Endothelial cell of umbilical vein (primary cell): ENCODE data around the gene ABCB9. TPM values are rescaled to one million over a fixed set of nuclear protein-coding genes. Genes with fewer than 3 reads are reported as not detected.

ENCODE experiments used
- BruUV-seq: library from RNA; stranded (reverse); fragments of 400-500 nt; replicated peaks from 2 replicates; lab custom pipeline; 2021; lab: Mats Ljungman, UMichigan
- CTCF ChIA-PET: fragments of 300-600, 350-600 bp; sonication (Branson Sonifier 250); formaldehyde crosslinking; loops from one replicate; lab custom pipeline; 2021; ENCODE audit warnings: antibody characterized with exemption, inconsistent platforms; lab: Charles Lee
- POLR2A ChIA-PET: fragments of 300-600, 350-600 bp; sonication (Branson Sonifier 250); formaldehyde crosslinking; loops from one replicate; lab custom pipeline; 2021; ENCODE audit warnings: antibody characterized with exemption, inconsistent platforms; lab: Charles Lee
- DNase-seq: peaks from one replicate; pipeline ENCODE4 v3.0.0-alpha.2; 2011; ENCODE audit warnings: low read depth, low spot score
- FAIRE-seq: peaks from 2 replicates; lab custom pipeline; 2011; peaks lifted over from hg19 to GRCh38; lab: Jason Lieb, UNC
- H2AFZ ChIP-seq: 2 replicates; pipeline ENCODE4 v1.6.0; 2012; ENCODE audit warnings: low read depth, low read length, control low read depth, inconsistent platforms
- H3K27ac ChIP-seq: 2 replicates; pipeline ENCODE4 v1.5.1; 2011; ENCODE audit warnings: low read depth, mild to moderate bottlenecking, control low read depth, low read length, moderate library complexity; ENCODE audit not compliant: insufficient read depth
- H3K27me3 ChIP-seq, 2 experiments: 2 replicates each; pipeline versions ENCODE4 v1.6.0 to v1.6.1; 2011; ENCODE audit warnings: low read length in 2 of 2, mixed read lengths in 1 of 2; ENCODE audit not compliant: control insufficient read depth in 2 of 2, insufficient read depth in 2 of 2
- H3K36me3 ChIP-seq, 2 experiments: 2 replicates in 1 of 2; 3 replicates in 1 of 2; pipeline ENCODE4 v1.5.1; 2011; ENCODE audit warnings: low read length in 2 of 2, mild to moderate bottlenecking in 1 of 2, moderate library complexity in 1 of 2; ENCODE audit not compliant: control insufficient read depth in 2 of 2, insufficient read depth in 2 of 2; ENCODE audit errors: extremely low read depth in 1 of 2
- H3K4me1 ChIP-seq: 3 replicates; pipeline ENCODE4 v1.5.1; 2011; ENCODE audit warnings: mild to moderate bottlenecking, low read length; ENCODE audit not compliant: control insufficient read depth, insufficient read depth; ENCODE audit errors: extremely low read depth
- H3K4me2 ChIP-seq: 2 replicates; pipeline ENCODE4 v1.6.1; 2011; ENCODE audit warnings: low read length, control low read depth, mixed read lengths; ENCODE audit not compliant: insufficient read depth
- H3K4me3 ChIP-seq, 3 experiments: fragments of 200-600 bp in 1 of 3; sonication (generic), shearing (Covaris generic) in 1 of 3; replicated peaks in 1 of 3; 2 replicates each; pipeline ENCODE4 v1.5.1; 2011 to 2016; ENCODE audit warnings: control low read depth in 3 of 3, low read length in 3 of 3, mild to moderate bottlenecking in 2 of 3, inconsistent platforms in 1 of 3, low read depth in 1 of 3, moderate library complexity in 1 of 3; ENCODE audit not compliant: insufficient read depth in 1 of 3
- H3K79me2 ChIP-seq: 2 replicates; pipeline ENCODE4 v1.6.0; 2012; ENCODE audit warnings: low read length, inconsistent platforms; ENCODE audit not compliant: control insufficient read depth, insufficient read depth
- H3K9ac ChIP-seq: replicated peaks from 2 replicates; pipeline ENCODE3; 2011; ENCODE audit warnings: low read length, control low read depth; ENCODE audit not compliant: insufficient read depth; ENCODE audit errors: extremely low read depth
- H3K9me1 ChIP-seq: replicated peaks from 3 replicates; pipeline ENCODE4 v1.6.0; 2011; ENCODE audit warnings: mild to moderate bottlenecking, low read length; ENCODE audit not compliant: control insufficient read depth, insufficient read depth; ENCODE audit errors: extremely low read depth
- H3K9me3 ChIP-seq: replicated peaks from 2 replicates; pipeline ENCODE4 v1.5.1; 2012; ENCODE audit warnings: low read length, inconsistent platforms; ENCODE audit not compliant: control insufficient read depth, insufficient read depth
- H4K20me1 ChIP-seq: replicated peaks from 2 replicates; pipeline ENCODE3; 2011; ENCODE audit warnings: mild to moderate bottlenecking, low read length; ENCODE audit not compliant: control insufficient read depth, insufficient read depth; ENCODE audit errors: extremely low read depth
- CTCF ChIP-seq, 2 donors: IDR thresholded peaks; 1 replicate in 1 of 2; 2 replicates in 1 of 2; pipeline ENCODE4 v1.5.1; 2011; ENCODE audit warnings: low read length in 2 of 2, mild to moderate bottlenecking in 2 of 2, moderate library complexity in 2 of 2, control low read depth in 1 of 2, inconsistent platforms in 1 of 2, low read depth in 1 of 2; ENCODE audit not compliant: insufficient read depth in 1 of 2; ENCODE audit errors: extremely low read depth in 1 of 2
- EZH2 ChIP-seq: IDR thresholded peaks from 2 replicates; pipeline ENCODE4 v1.6.1; 2012; ENCODE audit warnings: borderline replicate concordance, low read depth, mild to moderate bottlenecking, moderate library complexity, low read length, inconsistent platforms; ENCODE audit not compliant: severe bottlenecking
- GATA2 ChIP-seq: IDR thresholded peaks from 2 replicates; pipeline ENCODE4 v1.7.0; 2011; ENCODE audit warnings: low read depth, mild to moderate bottlenecking, moderate library complexity, mixed read lengths, low read length; ENCODE audit not compliant: insufficient read length, insufficient read depth
- JUN ChIP-seq: IDR thresholded peaks from 2 replicates; pipeline ENCODE4 v1.6.1; 2011; ENCODE audit warnings: borderline replicate concordance, low read depth; ENCODE audit not compliant: insufficient read length, insufficient read depth
- MYC ChIP-seq: IDR thresholded peaks from one replicate; pipeline ENCODE4 v1.6.1; 2011; ENCODE audit warnings: mild to moderate bottlenecking, low read depth, low read length
- POLR2AphosphoS5 ChIP-seq: IDR thresholded peaks from 2 replicates; pipeline ENCODE4 v1.6.1; 2012; ENCODE audit warnings: low read depth, mild to moderate bottlenecking, control low read depth, low read length, moderate library complexity; ENCODE audit not compliant: insufficient read depth
- dilution Hi-C: fragments of 300-500 bp; cut with MboI; formaldehyde crosslinking; loops from one replicate; pipeline ENCODE4 v1.15.0; 2019; ENCODE audit warnings: low sequenced_read_pairs; ENCODE audit not compliant: extremely low pct_ligation_motif_present
- intact Hi-C: fragments of 100-400 bp; cut with micrococcal nuclease; formaldehyde crosslinking; loops from one replicate; pipeline ENCODE4 v1.10.0; 2022
- polyA plus RNA-seq, 4 experiments: library from polyadenylated mRNA; depleted of rRNA in 3 of 4; stranded (reverse) in 3 of 4; unstranded in 1 of 4; fragments of >200 nt; gene quantifications; 2 replicates each; pipeline versions ENCODE4 v1.2.1 to v1.2.3, GENCODE V29; 2011 to 2012; ENCODE audit warnings: missing spikeins in 1 of 4
- total RNA-seq: library from RNA; stranded (reverse); gene quantifications from 2 replicates; pipeline ENCODE4 v1.2.3, GENCODE V29; 2021
- TF ChIP-seq, protein P1 (sequence below): IDR thresholded peaks from 2 replicates; pipeline ENCODE4 v1.6.1; 2011; ENCODE audit not compliant: insufficient read depth, insufficient read length

ABCB9 gene
- total and polyA plus RNA-seq, 2 donors (not counting 3 experiments of a cell fraction or from before 2014, with no cell fraction given): 11.7 to 16.9 TPM

GRCh38 chr12:122903693-122904034 lies 62.6 kb downstream of the ABCB9 start:
- Histone ChIP-seq H3K9me3 (no peaks in the 10 kb centered on the region), H3K9ac (no peak overlapping the region), H3K4me2 (no peak overlapping the region), H2AFZ (no peak overlapping the region), H3K9me1 (no peaks in the 10 kb centered on the region), H3K27ac (no peak overlapping the region), H3K79me2 (no peaks in the 10 kb centered on the region), H3K36me3 (no peaks in the 10 kb centered on the region), H3K27me3 (peaks cover 6 to 12% of the 10 kb centered on the region in 2 experiments), H3K4me3 (no peak overlapping the region), H4K20me1 (no peaks in the 10 kb centered on the region), H3K4me1 (no peaks in the 10 kb centered on the region)
- no TSS peak for BruUV-seq
- dilution Hi-C loops (no loop called here), intact Hi-C loops (no loop called here)
- TF ChIP-seq EZH2 (no peak), POLR2AphosphoS5 (no peak), CTCF (IDR thresholded peaks at IDR 0.05; ENCODE audit: extremely low read depth in 1 of 2, insufficient read depth in 1 of 2, low read depth in 1 of 2, low read length in 2 of 2) (no peak), MYC (no peak), JUN (no peak), GATA2 (no peak)
- TF ChIP-seq, protein P1, sequence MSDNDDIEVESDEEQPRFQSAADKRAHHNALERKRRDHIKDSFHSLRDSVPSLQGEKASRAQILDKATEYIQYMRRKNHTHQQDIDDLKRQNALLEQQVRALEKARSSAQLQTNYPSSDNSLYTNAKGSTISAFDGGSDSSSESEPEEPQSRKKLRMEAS: no peak
- ChIA-PET CTCF (no interaction called here), POLR2A (no interaction called here)
- no peak for DNase-seq
- FAIRE-seq: no peak
